Ecto neural progenitor cell (in vitro differentiated cells): ENCODE results near the gene TUBB4A.
A peak's percentile ranks its signal among the peaks of the same experiment; 100 is the strongest.

Experiments
- DNase-seq: peaks from one replicate; pipeline ENCODE4 v3.0.0-alpha.2; 2018; ENCODE audit warnings: low spot score

Gene TUBB4A

DNA sequence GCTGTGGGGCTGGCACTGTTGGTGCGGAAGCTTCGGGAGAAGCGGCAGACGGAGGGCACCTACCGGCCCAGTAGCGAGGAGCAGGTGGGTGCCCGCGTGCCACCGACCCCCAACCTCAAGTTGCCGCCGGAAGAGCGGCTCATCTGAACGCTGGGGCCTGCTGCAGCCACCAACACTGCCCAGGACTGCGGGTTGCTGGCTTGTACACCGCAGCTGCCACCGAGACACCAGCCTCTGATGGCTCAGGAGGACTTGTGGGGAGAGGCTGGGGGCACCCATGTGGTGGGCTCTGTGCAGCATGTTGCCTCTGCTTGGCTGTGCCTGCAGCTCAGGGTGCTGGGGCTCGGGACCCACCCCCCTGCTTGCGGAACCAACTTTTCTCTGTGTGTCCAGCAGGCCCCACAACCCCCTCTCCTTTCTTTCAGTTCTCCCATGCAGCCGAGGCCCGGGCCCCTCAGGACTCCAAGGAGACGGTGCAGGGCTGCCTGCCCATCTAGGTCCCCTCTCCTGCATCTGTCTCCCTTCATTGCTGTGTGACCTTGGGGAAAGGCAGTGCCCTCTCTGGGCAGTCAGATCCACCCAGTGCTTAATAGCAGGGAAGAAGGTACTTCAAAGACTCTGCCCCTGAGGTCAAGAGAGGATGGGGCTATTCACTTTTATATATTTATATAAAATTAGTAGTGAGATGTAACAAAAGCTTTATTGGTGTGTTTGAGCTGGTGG, 35.4 kb downstream of the TUBB4A start:
- DNase-seq = no peak

DNA sequence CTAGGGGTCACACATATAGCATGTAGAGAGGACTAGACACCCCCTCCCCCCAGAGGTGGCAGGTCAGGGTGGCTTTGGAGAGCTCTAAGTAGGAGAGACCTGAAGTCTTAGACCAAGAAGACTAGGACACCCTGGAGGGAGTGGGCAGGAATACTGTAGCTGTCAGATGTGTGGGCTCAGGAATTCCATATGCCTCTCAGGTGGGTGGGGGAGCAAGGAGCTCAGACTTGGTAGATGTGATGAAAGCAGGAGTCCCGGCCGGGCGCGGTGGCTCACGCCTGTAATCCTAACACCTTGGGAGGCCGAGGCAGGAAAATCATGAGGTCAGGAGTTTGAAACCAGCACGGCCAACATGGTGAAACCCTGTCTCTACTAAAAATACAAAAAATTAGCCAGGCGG, 36.4 kb downstream of the TUBB4A start:
- DNase-seq = no peak

DNA sequence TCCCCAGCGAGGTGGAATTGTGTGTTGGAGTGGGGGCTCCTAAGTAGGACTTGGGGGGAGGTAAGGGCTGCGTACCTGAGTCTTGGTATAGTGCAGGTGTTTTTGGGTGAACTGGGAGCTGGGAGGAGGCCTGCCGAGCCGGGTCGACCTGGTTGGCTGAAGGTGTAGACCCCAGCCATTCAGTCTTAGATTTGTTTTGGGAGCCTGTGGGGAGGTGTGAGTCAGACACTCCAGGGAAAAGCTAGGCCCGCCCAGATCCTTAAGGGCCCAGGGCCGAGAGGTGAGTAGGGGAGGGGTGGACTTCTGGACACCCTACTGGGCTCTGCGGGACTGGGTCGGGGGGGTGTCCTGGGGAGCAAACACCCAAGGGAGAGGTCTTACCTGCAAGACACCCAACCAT, 37.1 kb downstream of the TUBB4A start:
- no peak for DNase-seq

DNA sequence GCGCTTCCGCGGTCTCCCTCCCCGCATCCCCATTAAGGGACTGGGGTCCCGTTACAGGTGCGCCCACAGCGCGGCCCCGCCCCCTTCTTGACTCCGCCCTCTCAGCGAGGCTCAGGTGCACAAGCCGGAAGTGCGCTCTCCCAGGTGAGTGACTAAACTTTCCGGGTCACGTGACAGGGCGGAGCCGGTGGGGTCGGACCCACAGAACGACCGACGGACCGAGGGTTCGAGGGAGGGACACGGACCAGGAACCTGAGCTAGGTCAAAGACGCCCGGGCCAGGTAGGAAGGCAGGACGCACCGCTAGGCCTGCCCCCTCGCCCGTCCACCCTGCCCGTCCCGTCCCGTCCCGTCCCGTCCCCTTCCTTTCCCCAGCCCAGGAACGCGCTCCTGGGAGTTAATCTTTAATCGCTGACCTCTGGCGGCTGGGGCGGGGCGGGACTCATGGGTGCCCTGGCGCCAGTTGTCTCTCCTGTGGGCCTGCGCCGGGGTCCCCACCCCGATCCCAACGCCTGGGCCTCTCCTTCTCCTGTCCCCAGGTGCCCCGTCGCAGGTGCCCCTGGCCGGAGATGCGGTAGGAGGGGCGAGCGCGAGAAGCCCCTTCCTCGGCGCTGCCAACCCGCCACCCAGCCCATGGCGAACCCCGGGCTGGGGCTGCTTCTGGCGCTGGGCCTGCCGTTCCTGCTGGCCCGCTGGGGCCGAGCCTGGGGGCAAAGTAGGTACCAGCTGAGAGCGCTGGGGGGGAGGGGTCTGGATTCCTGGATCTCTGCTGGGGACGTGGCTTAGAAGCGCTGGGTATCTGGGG, 37.8 kb downstream of the TUBB4A start, which contains the start of gene CRB3:
TSS of gene CRB3 (plus strand) at position 202 of the 804 bp plus-strand sequence. CDS start at position 633, 431 bp downstream.
- peak; percentile 64 for DNase-seq

DNA sequence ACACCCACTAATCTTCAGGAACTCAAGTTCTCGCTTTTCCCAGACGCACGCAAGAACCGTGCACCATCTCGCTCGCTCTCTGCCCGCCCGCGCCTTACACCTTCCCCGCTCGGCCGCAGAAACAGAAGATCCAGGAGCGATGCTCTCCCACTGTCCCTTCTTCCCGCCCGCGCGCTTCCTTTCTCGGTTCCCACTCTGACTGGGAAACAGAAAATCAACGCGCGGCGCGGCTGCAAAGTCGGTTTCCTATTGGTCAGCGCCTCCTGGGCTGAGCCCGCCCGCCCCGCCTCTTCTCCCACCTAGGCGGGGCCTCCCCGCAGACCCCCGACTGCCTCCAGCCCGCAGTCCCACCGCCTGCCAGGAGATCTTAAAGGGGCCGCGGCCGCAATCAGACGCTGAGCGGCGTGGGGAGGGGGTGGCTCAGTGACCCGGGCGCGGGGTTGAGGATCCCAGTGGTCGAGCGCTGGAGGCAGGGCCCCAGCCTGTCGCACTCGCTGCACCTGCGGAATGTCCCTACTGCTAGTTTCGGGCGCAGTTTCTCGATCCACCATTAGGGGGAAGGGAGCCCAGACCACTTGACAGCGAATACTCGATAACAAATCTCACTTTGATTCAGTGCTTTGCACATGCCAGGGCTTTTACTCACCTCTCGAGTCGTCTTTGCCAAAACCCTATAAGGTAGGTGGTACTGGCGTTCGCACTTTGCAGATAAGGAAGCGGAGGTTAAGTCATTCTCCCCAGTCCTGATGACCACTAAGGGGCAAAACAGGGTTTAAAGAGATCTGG, 41.8 kb downstream of the TUBB4A start:
- DNase-seq = peak; percentile 99

DNA sequence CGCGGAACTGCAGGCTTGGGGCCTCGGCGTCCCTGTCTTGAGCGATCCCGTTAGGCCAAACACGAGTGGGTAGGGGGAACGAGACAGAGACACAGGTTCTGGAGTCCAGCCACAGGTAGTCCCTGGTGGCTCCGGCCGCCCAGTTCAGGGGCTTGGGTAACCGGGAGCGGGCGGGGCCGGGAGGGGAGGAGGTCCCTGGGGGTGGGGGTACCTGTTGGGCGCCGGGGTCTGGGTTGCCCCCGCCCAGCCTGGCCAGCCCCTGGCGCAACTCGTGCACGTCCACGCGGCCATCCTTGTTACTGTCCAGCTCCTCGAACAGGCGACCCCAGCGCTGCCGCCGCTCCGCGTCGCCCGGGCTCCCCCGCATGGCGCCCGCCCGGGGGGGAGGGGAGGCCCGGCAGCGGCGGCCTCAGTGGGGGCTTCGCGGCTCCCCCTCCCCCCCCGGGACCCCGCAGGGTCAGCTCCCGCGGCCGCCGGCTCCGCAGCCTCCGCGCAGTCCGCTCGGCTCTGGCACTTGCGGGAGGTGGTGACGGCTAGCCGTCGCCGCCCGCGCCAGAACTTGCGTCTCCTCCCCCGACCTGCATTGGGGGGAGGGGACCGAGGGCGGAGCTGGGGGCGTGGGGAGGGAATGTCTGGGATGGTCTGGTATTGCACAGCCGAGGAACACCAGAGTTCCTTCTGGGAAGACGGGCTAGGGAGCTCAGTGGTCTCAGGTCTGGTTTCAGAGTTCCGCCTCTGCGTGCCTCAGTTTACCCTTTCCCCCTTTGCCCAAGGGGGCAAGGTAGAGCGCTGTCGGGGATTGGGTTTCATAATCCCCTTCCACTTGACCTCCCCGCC, 42.6 kb downstream of the TUBB4A start, which contains the start of gene SLC25A23:
TSS of gene SLC25A23 (minus strand) at position 531 of the 837 bp plus-strand sequence. CDS start at position 367, 164 bp downstream.
- peak; percentile 84 for DNase-seq

DNA sequence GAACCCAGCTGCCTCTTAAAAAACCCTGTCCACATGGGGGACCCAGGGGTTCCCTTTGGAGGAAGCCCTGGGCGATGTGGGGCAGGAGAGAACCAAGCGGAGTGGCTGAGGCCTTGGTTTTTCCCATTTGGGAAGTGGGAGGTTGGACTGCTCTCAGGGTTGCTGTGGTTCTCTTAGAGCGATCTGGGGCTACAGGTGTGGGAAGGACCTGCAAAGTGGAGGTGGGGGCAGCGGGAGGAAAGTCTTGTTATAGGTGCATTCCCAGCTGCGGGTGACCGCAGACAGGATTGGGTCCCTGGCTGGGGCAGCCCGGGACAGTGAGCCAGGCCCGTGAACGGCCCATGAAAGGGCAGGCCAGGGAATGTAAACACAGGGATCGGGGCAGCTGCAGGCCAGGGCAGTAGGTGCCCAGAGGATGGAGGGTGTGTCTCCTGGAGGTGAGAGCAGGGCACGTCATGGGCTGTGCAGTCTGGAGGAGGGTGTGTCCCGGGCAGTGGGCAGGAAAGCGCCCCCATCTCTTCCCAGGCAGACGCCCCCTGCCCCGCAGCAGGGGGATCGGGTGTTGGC, 43.3 kb downstream of the TUBB4A start:
- no peak for DNase-seq

DNA sequence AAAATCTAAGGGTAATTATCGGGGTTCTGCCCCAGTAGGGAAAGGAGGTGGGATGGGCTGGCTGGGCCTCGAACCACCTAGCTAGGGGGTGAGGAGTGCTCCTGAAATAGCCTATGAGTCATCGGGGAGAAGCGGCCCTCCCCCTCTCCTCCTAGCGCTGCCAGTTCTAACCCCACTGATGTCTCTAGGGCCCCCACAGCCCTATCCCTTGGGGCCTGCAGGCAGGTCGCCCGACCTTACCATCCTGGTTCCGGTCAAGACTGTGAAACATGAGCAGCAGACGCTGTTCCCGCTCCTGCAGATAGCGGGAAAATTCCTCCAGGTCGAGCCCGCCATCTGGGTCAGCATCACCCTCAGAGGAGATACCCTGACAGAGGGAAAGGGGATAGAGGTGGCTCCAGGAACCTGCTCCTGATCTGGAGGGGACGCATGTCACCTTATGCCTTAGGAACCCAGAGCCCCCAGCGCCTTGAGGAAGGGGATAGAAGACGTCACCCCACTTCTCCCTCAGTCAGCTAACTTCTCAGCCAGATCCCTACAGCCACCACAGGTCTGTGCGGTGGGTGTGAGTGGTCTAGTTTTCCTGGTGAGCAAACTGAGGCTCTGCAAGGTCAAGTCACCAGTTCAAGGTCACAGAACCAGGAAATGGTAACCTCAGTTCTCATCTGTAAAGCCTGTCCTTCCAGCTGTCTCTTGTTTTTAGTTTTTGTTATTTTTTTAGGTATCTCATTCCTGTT, 44.0 kb downstream of the TUBB4A start:
- no peak for DNase-seq

DNA sequence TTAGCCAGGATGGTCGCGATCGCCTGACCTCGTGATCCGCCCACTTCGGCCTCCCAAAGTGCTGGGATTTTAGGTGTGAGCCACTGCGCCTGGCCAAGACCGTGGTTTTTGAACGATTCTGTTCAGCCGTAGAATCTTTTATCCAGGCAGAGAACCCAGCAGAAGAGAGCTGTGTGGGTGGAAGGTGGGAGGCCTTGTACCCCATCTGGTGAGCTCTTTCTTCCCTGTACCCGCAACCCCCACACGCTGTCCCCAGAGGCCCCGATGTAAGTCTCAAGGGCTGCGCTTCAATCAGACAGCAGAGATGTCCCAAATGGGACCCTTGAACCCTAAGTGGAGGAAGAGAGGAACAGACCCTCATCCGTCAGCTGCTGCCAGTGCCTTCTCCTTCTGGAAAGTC, 46.2 kb downstream of the TUBB4A start:
- DNase-seq = no peak

DNA sequence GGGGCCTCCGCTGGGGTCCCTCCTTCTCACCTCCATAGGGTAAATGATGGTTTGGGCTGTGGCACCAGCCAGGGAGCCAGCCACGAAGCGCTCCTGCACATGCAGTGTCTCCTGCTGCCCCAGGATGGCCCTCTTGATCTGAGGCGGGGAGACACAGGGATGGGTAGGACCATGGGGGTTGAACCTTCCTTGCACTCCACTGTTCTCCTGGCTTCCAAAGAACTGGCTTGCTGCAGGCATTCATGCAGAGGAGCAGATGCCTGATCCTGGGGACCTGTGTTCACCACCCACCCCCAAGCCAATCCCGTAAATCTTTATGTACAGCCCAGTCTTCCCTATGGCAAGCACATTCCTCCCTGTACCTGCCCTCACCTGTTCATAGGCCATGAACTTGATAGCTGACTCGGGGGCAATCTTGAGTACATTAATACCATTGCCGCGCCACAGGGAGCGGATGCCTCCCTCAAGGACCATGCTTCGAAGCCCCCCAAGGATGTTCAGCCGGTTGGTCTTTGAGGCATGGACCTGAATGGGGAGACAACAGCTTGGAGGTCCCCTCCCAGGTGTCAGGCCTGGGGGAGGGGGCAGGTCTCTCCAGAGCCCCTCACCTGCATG, 48.1 kb downstream of the TUBB4A start:
- no peak for DNase-seq

DNA sequence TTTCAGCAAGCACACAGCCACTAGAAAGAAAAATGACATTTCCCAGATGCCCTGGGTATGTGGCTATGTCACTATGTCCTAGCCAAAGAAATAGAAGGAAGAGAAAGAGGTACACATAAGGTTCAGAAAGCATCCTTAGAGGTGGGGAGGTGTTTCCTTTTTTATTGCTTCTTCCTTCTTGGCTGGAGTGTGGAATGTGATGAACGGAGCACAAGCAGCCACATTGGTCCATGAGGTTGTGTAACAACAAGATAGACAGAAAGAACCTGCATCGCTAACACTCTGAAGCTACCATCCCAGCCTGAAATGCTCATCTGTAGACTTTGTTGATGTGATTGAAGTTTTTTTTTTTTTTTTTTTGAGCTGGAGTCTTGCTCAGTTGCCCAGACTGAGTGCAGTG, 49.2 kb downstream of the TUBB4A start:
- no peak for DNase-seq

DNA sequence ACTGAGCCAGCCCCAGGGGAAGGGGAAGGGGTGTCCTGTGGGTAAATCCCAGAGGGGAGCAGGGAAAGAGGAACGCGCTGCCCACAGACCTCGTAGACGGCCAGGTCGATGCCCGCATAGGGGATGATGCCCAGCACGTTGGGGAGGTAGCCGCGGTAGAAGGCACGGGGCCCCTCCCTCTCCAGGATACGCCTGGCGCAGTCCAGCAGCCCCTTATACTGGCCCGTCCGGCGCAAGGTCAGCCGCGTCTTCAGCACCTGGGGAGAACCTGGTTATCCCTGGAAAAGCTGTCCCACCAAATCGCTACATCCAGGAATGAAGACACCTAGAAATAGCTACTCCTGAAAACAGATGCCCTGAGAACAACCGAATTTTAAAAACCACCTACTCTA, 49.9 kb downstream of the TUBB4A start:
- no peak for DNase-seq

DNA sequence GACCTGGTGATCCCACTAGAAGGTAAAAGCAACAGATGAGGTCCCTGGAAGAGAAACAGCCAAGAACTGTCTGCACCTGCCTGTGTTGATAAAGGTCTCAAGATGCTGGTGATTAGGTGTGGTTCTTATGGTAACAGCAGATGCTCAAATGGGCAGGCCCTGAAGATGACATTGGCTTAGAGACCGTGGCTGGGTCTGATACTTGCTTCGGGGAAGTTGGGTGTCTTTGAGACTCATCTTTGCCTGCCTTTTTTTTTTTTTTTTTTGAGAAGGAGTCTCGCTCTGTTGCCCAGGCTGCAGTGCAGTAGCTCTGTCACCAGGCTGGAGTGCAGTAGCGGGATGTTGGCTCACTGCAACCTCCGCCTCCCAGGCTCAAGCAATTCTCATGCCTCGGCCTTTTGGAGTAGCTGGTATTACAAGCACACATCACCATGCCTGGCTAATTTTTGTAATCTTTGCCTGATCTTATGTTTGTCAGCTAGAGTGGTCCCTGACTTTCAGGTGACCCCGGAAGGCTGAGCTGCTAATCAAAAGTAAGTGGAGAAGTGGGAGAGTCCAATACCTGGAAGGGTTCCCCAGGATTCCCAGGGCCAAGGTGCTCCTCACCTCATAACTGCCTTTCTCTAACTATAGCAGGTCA, 50.4 kb downstream of the TUBB4A start:
- no peak for DNase-seq

DNA sequence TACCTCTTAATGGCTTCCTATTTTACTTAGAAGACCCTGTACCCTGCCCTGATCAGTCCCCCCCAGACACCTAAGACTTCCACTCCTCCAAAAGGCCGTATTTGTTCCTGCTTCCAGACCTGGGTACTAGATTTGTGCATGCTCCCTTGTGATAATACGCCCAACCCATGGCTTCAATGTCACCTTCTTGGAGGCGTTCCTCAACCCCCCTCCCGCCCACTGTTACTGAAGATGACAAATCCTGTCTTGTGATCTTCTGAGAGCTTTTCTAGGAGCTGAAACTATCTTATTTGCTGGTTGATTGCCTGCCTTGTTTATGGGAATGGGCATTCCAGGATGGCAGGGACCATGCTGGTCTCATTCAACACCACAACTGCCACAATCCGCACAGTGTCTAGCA, 51.9 kb downstream of the TUBB4A start:
- no peak for DNase-seq

DNA sequence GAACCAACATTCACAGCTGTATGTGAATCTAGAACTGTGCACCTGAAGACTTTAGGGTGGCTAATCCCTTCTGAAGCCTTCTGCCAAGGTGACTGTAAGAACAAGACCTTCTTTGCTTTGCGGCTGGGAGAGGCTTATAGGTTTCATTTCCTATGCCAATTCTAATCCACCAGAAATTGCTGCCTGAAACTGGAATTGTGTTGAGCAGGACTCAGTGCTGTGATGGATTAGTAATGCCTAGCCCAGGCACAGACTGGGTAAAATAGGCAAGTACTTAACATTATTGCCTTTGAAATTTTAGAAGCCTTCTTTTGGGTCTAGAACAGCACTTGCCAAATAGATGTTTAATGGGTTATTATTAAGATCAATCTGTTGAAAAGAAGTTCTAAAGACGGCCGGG, 54.1 kb downstream of the TUBB4A start:
- no peak for DNase-seq

DNA sequence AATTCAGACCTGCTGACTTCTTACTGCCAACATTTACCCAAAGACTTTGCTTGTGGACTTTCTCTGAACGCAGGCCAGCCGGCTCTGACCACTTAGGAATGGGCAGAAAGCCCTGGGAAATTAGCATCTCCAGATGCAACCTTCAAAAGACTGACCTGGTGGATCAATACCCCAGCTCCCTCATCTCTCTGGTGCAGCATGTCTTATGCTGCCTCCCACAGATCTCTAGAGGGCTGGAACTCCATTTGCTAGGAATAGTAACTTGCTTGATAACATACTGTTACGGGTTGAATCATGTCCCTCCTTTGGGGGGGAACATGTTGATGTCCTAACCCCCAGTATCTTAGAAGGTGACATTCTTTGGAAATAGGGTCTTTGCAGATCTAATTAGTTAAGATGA, 55.7 kb downstream of the TUBB4A start:
- DNase-seq = no peak
